Tibial nerve (tissue), 4 donors: ENCODE measurements around the gene FBH1.

Experiments
- EP300 ChIP-seq, 2 donors: sonication (generic); formaldehyde crosslinking; IDR thresholded peaks; one replicate each; pipeline ENCODE4 v1.6.1; 2017; ENCODE audit warnings: antibody characterized with exemption in 2 of 2, mild to moderate bottlenecking in 1 of 2
- POLR2A ChIP-seq, 2 donors: fragments of 450-650 bp; IDR thresholded peaks; one replicate each; pipeline ENCODE4 v1.6.1; 2017; ENCODE audit warnings: antibody characterized with exemption in 2 of 2, mild to moderate bottlenecking in 2 of 2, moderate library complexity in 2 of 2
- TF ChIP-seq, protein P1 (sequence below), 5 experiments: fragments of 200-600 bp in 3 of 5; fragments of 450-650 bp in 2 of 5; sonication (generic) in 3 of 5; IDR thresholded peaks; one replicate each; pipeline ENCODE4 v1.5.1; 2016 to 2019; ENCODE audit warnings: antibody characterized with exemption in 5 of 5, mild to moderate bottlenecking in 3 of 5, moderate library complexity in 2 of 5

DNA sequence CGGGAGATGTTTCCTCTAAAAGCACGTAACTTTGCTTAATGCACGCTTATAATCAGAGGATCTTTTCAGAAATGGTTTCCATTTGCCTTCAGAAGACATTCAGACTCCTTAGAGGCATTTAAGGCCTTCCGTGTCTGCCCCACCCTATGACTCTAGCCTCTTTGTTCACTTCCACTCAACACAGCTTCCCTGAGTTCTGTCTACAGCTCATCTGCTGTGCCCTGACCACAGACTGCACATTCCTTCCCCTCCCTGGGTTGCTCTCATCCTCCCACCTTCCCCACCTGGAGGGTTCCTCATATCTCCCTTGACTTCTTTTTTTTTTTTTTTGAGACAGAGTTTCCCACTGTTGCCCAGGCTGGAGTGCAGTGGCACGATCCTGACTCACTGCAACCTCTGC lies 16.6 kb downstream of the FBH1 start:
- TF ChIP-seq, protein P1, sequence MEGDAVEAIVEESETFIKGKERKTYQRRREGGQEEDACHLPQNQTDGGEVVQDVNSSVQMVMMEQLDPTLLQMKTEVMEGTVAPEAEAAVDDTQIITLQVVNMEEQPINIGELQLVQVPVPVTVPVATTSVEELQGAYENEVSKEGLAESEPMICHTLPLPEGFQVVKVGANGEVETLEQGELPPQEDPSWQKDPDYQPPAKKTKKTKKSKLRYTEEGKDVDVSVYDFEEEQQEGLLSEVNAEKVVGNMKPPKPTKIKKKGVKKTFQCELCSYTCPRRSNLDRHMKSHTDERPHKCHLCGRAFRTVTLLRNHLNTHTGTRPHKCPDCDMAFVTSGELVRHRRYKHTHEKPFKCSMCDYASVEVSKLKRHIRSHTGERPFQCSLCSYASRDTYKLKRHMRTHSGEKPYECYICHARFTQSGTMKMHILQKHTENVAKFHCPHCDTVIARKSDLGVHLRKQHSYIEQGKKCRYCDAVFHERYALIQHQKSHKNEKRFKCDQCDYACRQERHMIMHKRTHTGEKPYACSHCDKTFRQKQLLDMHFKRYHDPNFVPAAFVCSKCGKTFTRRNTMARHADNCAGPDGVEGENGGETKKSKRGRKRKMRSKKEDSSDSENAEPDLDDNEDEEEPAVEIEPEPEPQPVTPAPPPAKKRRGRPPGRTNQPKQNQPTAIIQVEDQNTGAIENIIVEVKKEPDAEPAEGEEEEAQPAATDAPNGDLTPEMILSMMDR (IDR thresholded peaks at IDR 0.05), result no peak
- TF ChIP-seq POLR2A (IDR thresholded peaks at IDR 0.05) (no peak), EP300 (IDR thresholded peaks at IDR 0.05) (no peak)
